Liver (tissue), 9 donors: ENCODE data around the gene FAAP100. TPM values are rescaled to one million over a fixed set of nuclear protein-coding genes. Genes with fewer than 3 reads are reported as not detected.

Source experiments
- DNase-seq: peaks from one replicate; pipeline ENCODE4 v3.0.0-alpha.2; 2017; ENCODE audit warnings: low spot score
- H3K27ac ChIP-seq, 2 donors: one replicate each; pipeline ENCODE4 v1.7.0; 2013; ENCODE audit warnings: inconsistent platforms in 2 of 2, low read length in 2 of 2, control low read depth in 1 of 2, low read depth in 1 of 2, mild to moderate bottlenecking in 1 of 2
- H3K27me3 ChIP-seq, 4 donors: one replicate each; pipeline versions ENCODE4 v1.6.1 to v1.7.0; 2013; ENCODE audit warnings: low read length in 3 of 4, inconsistent platforms in 1 of 4, mild to moderate bottlenecking in 1 of 4, moderate library complexity in 1 of 4; ENCODE audit not compliant: control insufficient read depth in 4 of 4, insufficient read depth in 4 of 4
- H3K36me3 ChIP-seq, 4 donors: one replicate each; pipeline versions ENCODE4 v1.6.1 to v1.7.0; 2013; ENCODE audit warnings: low read length in 3 of 4, mild to moderate bottlenecking in 3 of 4, low read depth in 1 of 4, moderate library complexity in 1 of 4; ENCODE audit not compliant: control insufficient read depth in 4 of 4, insufficient read depth in 3 of 4
- H3K4me1 ChIP-seq, 4 donors: one replicate each; pipeline versions ENCODE4 v1.6.1 to v1.7.0; 2013; ENCODE audit warnings: low read length in 3 of 4, mild to moderate bottlenecking in 3 of 4, moderate library complexity in 1 of 4; ENCODE audit not compliant: control insufficient read depth in 4 of 4, insufficient read depth in 4 of 4
- H3K4me3 ChIP-seq, 3 donors: one replicate each; pipeline versions ENCODE4 v1.6.1 to v1.7.0; 2013; ENCODE audit warnings: low read length in 3 of 3, control low read depth in 1 of 3, low read depth in 1 of 3, mild to moderate bottlenecking in 1 of 3
- H3K9ac ChIP-seq, 2 donors: one replicate each; pipeline ENCODE4 v1.7.0; 2013; ENCODE audit warnings: low read length in 2 of 2, mild to moderate bottlenecking in 2 of 2, moderate library complexity in 2 of 2, control low read depth in 1 of 2, low read depth in 1 of 2
- H3K9me3 ChIP-seq, 4 donors: one replicate each; pipeline versions ENCODE4 v1.6.1 to v1.7.0; 2013; ENCODE audit warnings: low read length in 3 of 4; ENCODE audit not compliant: control insufficient read depth in 4 of 4
- ATF3 ChIP-seq: IDR thresholded peaks from 2 replicates; pipeline ENCODE4 v1.6.1; 2016; ENCODE audit warnings: antibody characterized with exemption
- CTCF ChIP-seq: fragments of 150-350 bp; IDR thresholded peaks from 2 replicates; pipeline ENCODE4 v1.5.1; 2017; ENCODE audit warnings: improper control_type of control experiment, low read depth, low read length; ENCODE audit not compliant: missing input control
- EGR1 ChIP-seq, 2 donors: IDR thresholded peaks; 2 replicates each; pipeline ENCODE4 v1.6.1; 2016 to 2018; ENCODE audit warnings: antibody characterized with exemption in 2 of 2, low read depth in 2 of 2
- FOXA1 ChIP-seq: IDR thresholded peaks from 2 replicates; pipeline ENCODE4 v1.6.1; 2016; ENCODE audit warnings: antibody characterized with exemption
- FOXA2 ChIP-seq: IDR thresholded peaks from 2 replicates; pipeline ENCODE4 v1.6.1; 2016; ENCODE audit warnings: antibody characterized with exemption
- GABPA ChIP-seq, 2 donors: IDR thresholded peaks in 1 of 2; conservative IDR thresholded peaks in 1 of 2; 2 replicates each; pipeline ENCODE4 v1.6.1; 2016; ENCODE audit warnings: antibody characterized with exemption in 2 of 2, mild to moderate bottlenecking in 1 of 2, moderate library complexity in 1 of 2
- HNF4A ChIP-seq, 2 donors: conservative IDR thresholded peaks; 2 replicates each; pipeline ENCODE4 v1.6.1; 2016; ENCODE audit warnings: antibody characterized with exemption in 2 of 2, mild to moderate bottlenecking in 2 of 2
- HNF4G ChIP-seq: IDR thresholded peaks from 2 replicates; pipeline ENCODE4 v1.6.1; 2016; ENCODE audit warnings: antibody characterized with exemption
- JUND ChIP-seq, 2 donors: IDR thresholded peaks; 2 replicates each; pipeline ENCODE4 v1.6.1; 2016; ENCODE audit warnings: antibody characterized with exemption in 2 of 2
- NR2F2 ChIP-seq: IDR thresholded peaks from 2 replicates; pipeline ENCODE4 v1.6.1; 2016; ENCODE audit warnings: antibody characterized with exemption
- RAD21 ChIP-seq, 2 donors: IDR thresholded peaks; 2 replicates each; pipeline ENCODE4 v1.6.1; 2016; ENCODE audit warnings: antibody characterized with exemption in 2 of 2, mild to moderate bottlenecking in 2 of 2
- REST ChIP-seq: IDR thresholded peaks from 2 replicates; pipeline ENCODE4 v1.6.1; 2016; ENCODE audit warnings: antibody characterized with exemption, mild to moderate bottlenecking
- RXRA ChIP-seq, 2 donors: IDR thresholded peaks; 2 replicates each; pipeline ENCODE4 v1.6.1; 2017 to 2018; ENCODE audit warnings: antibody characterized with exemption in 2 of 2, mild to moderate bottlenecking in 1 of 2
- SP1 ChIP-seq: IDR thresholded peaks from 2 replicates; pipeline ENCODE4 v1.6.1; 2018; ENCODE audit warnings: antibody characterized with exemption, mild to moderate bottlenecking
- TAF1 ChIP-seq: conservative IDR thresholded peaks from 2 replicates; pipeline ENCODE4 v1.6.1; 2016; ENCODE audit warnings: antibody characterized with exemption, mild to moderate bottlenecking
- YY1 ChIP-seq: IDR thresholded peaks from 2 replicates; pipeline ENCODE4 v1.6.1; 2016; ENCODE audit warnings: antibody characterized with exemption, mild to moderate bottlenecking
- WGBS: extraction: QIAGEN DNeasy Blood & Tissue Kit; methylation state at CpG from one replicate; pipeline ENCODE4 v1.1.7; 2013; 5-methylcytosine and 5-hydroxymethylcytosine counted together
- polyA plus RNA-seq, 2 donors: library from polyadenylated mRNA; stranded (reverse) in 1 of 2; unstranded in 1 of 2; fragments of 200-250 nt in 1 of 2; fragments of >200 nt in 1 of 2; fragmentation: Nextera tagmentation in 1 of 2; extraction: Ambion mirVana in 1 of 2; gene quantifications; one replicate each; pipeline versions ENCODE4 v1.2.1 to v1.2.3, GENCODE V29; 2013 to 2015
- total RNA-seq, 2 donors: library from RNA; depleted of rRNA; stranded (reverse); fragments of >200 nt; gene quantifications; one replicate each; pipeline ENCODE4 v1.2.3, GENCODE V29; 2014
- TF ChIP-seq, protein P1 (sequence below): IDR thresholded peaks from 2 replicates; pipeline ENCODE4 v1.6.1; 2016; ENCODE audit warnings: antibody characterized with exemption
- TF ChIP-seq, protein P2 (sequence below): IDR thresholded peaks from 2 replicates; pipeline ENCODE4 v1.6.1; 2016; ENCODE audit warnings: antibody characterized with exemption
- donor health status: healthy.
- donor health status: healthy.
- donor health status: healthy.
- donor health status: healthy.
- donor health status: healthy.

Gene FAAP100
- total and polyA plus RNA-seq, 4 donors = 8.1 to 14.7 (median 9.7) TPM

DNA sequence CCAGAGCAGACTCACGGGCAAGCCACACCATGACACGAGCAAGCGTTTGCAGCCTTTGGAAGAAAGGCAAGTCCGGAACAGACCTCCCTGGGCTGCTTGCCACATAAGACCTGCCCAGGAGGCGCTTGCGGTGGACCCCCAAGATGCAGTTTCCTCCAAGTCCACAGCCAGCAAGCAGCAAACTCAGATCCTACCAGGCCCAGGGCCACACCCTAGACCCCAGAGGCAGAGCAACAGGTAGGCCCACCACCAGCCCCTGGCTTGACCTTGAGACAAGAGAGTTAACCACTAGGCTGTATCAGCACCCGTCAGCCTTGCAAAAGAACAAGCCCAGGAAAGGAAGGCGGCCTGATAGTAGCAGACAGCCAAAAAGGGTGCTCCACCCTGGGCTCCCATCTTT is 2.3 kb downstream of the FAAP100 start:
- TF ChIP-seq FOXA2 (no peak), RAD21 (IDR thresholded peaks at IDR 0.05) (no peak), HNF4A (conservative IDR thresholded peaks at IDR 0.05) (no peak), RXRA (IDR thresholded peaks at IDR 0.05) (no peak), ATF3 (no peak), FOXA1 (no peak)
- DNase-seq = no peak

GRCh38 chr17:81549031-81549557 is 3.1 kb downstream of the FAAP100 start:
- peaks cover 5 to 43% (median 16%) of the 10 kb centered on the region in 4 donors for H3K36me3 ChIP-seq
- H3K27ac ChIP-seq = no peak overlapping the region
- 54% methylated on average over 15 of the region's 16 CpGs for WGBS
- H3K9ac ChIP-seq = no peak overlapping the region
- no peak for DNase-seq
- no peaks in the 10 kb centered on the region for H3K27me3 ChIP-seq
- H3K4me3 ChIP-seq = no peak overlapping the region
- TF ChIP-seq HNF4G = peak; percentile 38
- no peak for TF ChIP-seq EGR1 (IDR thresholded peaks at IDR 0.05; ENCODE audit: low read depth in 2 of 2)
- no peak for TF ChIP-seq ATF3
- no peak for TF ChIP-seq FOXA1
- TF ChIP-seq RXRA (IDR thresholded peaks at IDR 0.05) = peak in 1 of 2 donors; percentile 63
- no peak for TF ChIP-seq GABPA (IDR thresholded peaks at IDR 0.05 in 1 of 2, conservative IDR thresholded peaks at IDR 0.05 in 1 of 2)
- TF ChIP-seq, protein P1, sequence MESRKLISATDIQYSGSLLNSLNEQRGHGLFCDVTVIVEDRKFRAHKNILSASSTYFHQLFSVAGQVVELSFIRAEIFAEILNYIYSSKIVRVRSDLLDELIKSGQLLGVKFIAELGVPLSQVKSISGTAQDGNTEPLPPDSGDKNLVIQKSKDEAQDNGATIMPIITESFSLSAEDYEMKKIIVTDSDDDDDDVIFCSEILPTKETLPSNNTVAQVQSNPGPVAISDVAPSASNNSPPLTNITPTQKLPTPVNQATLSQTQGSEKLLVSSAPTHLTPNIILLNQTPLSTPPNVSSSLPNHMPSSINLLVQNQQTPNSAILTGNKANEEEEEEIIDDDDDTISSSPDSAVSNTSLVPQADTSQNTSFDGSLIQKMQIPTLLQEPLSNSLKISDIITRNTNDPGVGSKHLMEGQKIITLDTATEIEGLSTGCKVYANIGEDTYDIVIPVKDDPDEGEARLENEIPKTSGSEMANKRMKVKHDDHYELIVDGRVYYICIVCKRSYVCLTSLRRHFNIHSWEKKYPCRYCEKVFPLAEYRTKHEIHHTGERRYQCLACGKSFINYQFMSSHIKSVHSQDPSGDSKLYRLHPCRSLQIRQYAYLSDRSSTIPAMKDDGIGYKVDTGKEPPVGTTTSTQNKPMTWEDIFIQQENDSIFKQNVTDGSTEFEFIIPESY = no peak
- TF ChIP-seq NR2F2 = peak; percentile 15
- no peak for TF ChIP-seq CTCF
- TF ChIP-seq TAF1 = no peak
- TF ChIP-seq HNF4A (conservative IDR thresholded peaks at IDR 0.05) = peak; percentile 80 to 88
- TF ChIP-seq REST = no peak
- TF ChIP-seq, protein P2, sequence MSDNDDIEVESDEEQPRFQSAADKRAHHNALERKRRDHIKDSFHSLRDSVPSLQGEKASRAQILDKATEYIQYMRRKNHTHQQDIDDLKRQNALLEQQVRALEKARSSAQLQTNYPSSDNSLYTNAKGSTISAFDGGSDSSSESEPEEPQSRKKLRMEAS = no peak
- peak; percentile 57 for TF ChIP-seq SP1
- TF ChIP-seq YY1 = no peak
- no peak for TF ChIP-seq RAD21 (IDR thresholded peaks at IDR 0.05)
- TF ChIP-seq JUND (IDR thresholded peaks at IDR 0.05) = no peak
- TF ChIP-seq FOXA2 = no peak
- H3K4me1 ChIP-seq = peaks cover 5 to 38% (median 30%) of the 10 kb centered on the region in 4 donors
- H3K9me3 ChIP-seq = no peaks in the 10 kb centered on the region

More for the DNA sequence above, 2.3 kb downstream of the FAAP100 start:
- peaks cover 5 to 36% (median 13%) of the 10 kb centered on the region in 4 donors for H3K36me3 ChIP-seq
- no peak overlapping the region for H3K4me3 ChIP-seq
- no peaks in the 10 kb centered on the region for H3K9me3 ChIP-seq
- H3K27me3 ChIP-seq = no peaks in the 10 kb centered on the region
- H3K27ac ChIP-seq = no peak overlapping the region
- WGBS = 96% methylated on average over 8 of the region's 8 CpGs
- H3K9ac ChIP-seq = no peak overlapping the region
- H3K4me1 ChIP-seq = peaks cover 5 to 38% (median 31%) of the 10 kb centered on the region in 4 donors
